GM19397 (cell line): ENCODE measurements around the gene PWWP2B.
A peak's percentile ranks its signal among the peaks of the same experiment; 100 is the strongest.

Experiments used
- ATAC-seq: cut with Tn5 transposase; IDR thresholded peaks from one replicate; pipeline ENCODE4 v1.9.1; 2021; ENCODE audit warnings: mild to moderate bottlenecking, moderate library complexity; ENCODE audit not compliant: unreplicated experiment

PWWP2B gene

GRCh38 chr10:132456881-132457280 lies 59.9 kb downstream of the PWWP2B start:
- no peak for ATAC-seq

- no peak for ATAC-seq
Observed at GRCh38 chr10:132457328-132458070, 60.5 kb downstream of the PWWP2B start.

GRCh38 chr10:132458071-132458585 lies 61.1 kb downstream of the PWWP2B start:
- ATAC-seq = no peak

- peak; percentile 47 for ATAC-seq
Observed at GRCh38 chr10:132458586-132459300, 61.7 kb downstream of the PWWP2B start.

- no peak for ATAC-seq
Observed at GRCh38 chr10:132459301-132460003, 62.5 kb downstream of the PWWP2B start.

- ATAC-seq = no peak
Observed at GRCh38 chr10:132460071-132460470, 63.1 kb downstream of the PWWP2B start.

GRCh38 chr10:132460691-132461090 lies 63.7 kb downstream of the PWWP2B start:
- no peak for ATAC-seq

GRCh38 chr10:132461103-132461682 lies 64.2 kb downstream of the PWWP2B start:
- ATAC-seq = no peak

- no peak for ATAC-seq
Observed at GRCh38 chr10:132461683-132462231, 64.8 kb downstream of the PWWP2B start.

GRCh38 chr10:132462463-132463332 lies 65.7 kb downstream of the PWWP2B start:
- ATAC-seq = no peak

GRCh38 chr10:132463333-132464255 lies 66.6 kb downstream of the PWWP2B start:
- ATAC-seq = no peak

GRCh38 chr10:132464256-132465192 lies 67.5 kb downstream of the PWWP2B start:
- ATAC-seq = no peak

- ATAC-seq = no peak
Observed at GRCh38 chr10:132465193-132465888, 68.3 kb downstream of the PWWP2B start.

- no peak for ATAC-seq
Observed at GRCh38 chr10:132465889-132466519, 69.0 kb downstream of the PWWP2B start.

GRCh38 chr10:132466520-132467463 lies 69.8 kb downstream of the PWWP2B start:
- ATAC-seq = no peak
